Cardiac muscle cell (in vitro differentiated cells and primary cell): Measurements from ENCODE around the gene A2M. TPM values are rescaled to one million over a fixed set of nuclear protein-coding genes. Genes with fewer than 3 reads are reported as not detected.

ENCODE experiments used
- DNase-seq, 2 donors: peaks; one replicate each; pipeline versions ENCODE4 v3.0.0 to v3.0.0-alpha.2; 2010 to 2017; ENCODE audit warnings: low read depth in 1 of 2, low spot score in 1 of 2
- H3K27ac ChIP-seq: fragments of 200-600 bp; sonication (generic); 2 replicates; pipeline ENCODE4 v1.5.1; 2016
- H3K27me3 ChIP-seq: fragments of 200-600 bp; sonication (generic); 2 replicates; pipeline ENCODE4 v1.6.0; 2016; ENCODE audit warnings: control low read depth
- H3K36me3 ChIP-seq: fragments of 200-600 bp; sonication (generic); 2 replicates; pipeline ENCODE4 v1.5.1; 2016; ENCODE audit warnings: control low read depth
- H3K4me1 ChIP-seq: fragments of 200-600 bp; sonication (generic); 2 replicates; pipeline ENCODE4 v1.8.1; 2017; ENCODE audit warnings: low read depth, mild to moderate bottlenecking, mixed run types
- H3K4me3 ChIP-seq: fragments of 200-600 bp; sonication (generic); 2 replicates; pipeline ENCODE4 v1.5.1; 2016; ENCODE audit warnings: mild to moderate bottlenecking
- H3K9me3 ChIP-seq: fragments of 200-600 bp; sonication (generic); 2 replicates; pipeline ENCODE4 v1.5.1; 2017; ENCODE audit warnings: low read depth, mild to moderate bottlenecking, control low read depth
- polyA plus RNA-seq: library from polyadenylated mRNA; unstranded; fragments of >200 nt; fragmentation: Nextera tagmentation; extraction: Ambion mirVana; gene quantifications from 2 replicates; pipeline ENCODE4 v1.2.1, GENCODE V29; 2016
- total RNA-seq: library from RNA; depleted of rRNA; stranded (reverse); fragments of >200 nt; gene quantifications from 2 replicates; pipeline ENCODE4 v1.2.3, GENCODE V29; 2016
- TF ChIP-seq, protein P1 (sequence below): IDR thresholded peaks from 2 replicates; pipeline ENCODE4 v1.5.1; 2012; ENCODE audit warnings: low read depth, mild to moderate bottlenecking, low read length

A2M gene
- total and polyA plus RNA-seq, 2 experiments from 2014 or later: 63.5 to 104 TPM

DNA sequence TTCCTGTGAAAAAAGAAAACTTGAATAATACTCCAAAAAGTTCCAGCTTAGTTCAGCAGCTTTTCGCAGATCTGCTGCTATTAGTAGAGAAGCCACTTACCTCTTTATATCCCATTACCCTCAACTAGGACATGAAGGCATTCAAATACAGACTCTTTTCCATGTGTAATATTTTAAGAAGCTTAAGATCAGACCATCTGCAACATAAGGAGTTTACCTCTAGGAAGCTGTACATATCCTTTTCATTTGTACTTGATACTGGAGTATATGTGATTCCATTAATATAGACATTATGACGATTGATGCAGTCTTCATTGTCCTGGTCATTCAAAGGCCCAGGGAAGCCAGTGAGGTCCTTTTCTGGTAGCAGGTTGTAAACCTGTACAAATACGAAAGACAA lies 20.4 kb downstream of the A2M start:
- no peak for DNase-seq
- Histone ChIP-seq H3K27ac (no peak overlapping the region), H3K9me3 (no peaks in the 10 kb centered on the region), H3K4me3 (no peak overlapping the region), H3K27me3 (no peaks in the 10 kb centered on the region), H3K4me1 (no peaks in the 10 kb centered on the region), H3K36me3 (peaks cover 2% of the 10 kb centered on the region)
- TF ChIP-seq, protein P1, sequence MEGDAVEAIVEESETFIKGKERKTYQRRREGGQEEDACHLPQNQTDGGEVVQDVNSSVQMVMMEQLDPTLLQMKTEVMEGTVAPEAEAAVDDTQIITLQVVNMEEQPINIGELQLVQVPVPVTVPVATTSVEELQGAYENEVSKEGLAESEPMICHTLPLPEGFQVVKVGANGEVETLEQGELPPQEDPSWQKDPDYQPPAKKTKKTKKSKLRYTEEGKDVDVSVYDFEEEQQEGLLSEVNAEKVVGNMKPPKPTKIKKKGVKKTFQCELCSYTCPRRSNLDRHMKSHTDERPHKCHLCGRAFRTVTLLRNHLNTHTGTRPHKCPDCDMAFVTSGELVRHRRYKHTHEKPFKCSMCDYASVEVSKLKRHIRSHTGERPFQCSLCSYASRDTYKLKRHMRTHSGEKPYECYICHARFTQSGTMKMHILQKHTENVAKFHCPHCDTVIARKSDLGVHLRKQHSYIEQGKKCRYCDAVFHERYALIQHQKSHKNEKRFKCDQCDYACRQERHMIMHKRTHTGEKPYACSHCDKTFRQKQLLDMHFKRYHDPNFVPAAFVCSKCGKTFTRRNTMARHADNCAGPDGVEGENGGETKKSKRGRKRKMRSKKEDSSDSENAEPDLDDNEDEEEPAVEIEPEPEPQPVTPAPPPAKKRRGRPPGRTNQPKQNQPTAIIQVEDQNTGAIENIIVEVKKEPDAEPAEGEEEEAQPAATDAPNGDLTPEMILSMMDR: no peak

DNA sequence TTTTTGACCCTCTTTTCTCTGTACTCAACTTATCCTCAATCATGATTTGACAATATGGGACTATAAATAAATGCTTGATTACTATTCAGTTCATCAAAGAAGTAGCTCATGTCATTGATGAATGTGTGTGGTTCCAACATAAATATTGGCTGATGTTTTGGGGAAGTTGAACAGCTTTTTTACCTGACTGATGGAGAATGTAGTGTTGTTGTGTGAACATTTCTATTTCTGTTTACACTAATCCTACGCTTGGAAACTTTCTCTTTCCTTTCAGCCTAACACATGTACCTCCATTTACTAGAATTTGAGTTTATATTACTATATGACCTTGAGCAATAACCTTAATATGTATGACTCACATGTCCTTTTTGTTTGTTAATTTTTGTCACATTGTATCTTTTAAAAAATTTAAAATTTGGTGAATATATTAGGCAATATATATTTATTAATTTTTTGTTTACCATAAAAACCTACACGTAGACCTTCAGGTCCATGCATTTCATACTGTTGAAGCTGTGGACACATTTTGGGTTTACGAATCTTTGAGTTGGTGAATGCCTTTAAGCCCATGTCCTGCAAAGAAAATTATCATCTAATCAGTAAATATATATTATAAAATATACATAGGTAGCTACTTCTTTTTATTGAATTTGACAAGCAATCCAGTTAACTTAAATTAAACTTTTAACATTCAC lies 21.1 kb downstream of the A2M start:
- Histone ChIP-seq H3K27ac (no peak overlapping the region), H3K27me3 (no peaks in the 10 kb centered on the region), H3K4me3 (no peak overlapping the region), H3K9me3 (no peaks in the 10 kb centered on the region), H3K4me1 (no peaks in the 10 kb centered on the region), H3K36me3 (peaks cover 1% of the 10 kb centered on the region)
- TF ChIP-seq, protein P1: no peak
- no peak for DNase-seq

DNA sequence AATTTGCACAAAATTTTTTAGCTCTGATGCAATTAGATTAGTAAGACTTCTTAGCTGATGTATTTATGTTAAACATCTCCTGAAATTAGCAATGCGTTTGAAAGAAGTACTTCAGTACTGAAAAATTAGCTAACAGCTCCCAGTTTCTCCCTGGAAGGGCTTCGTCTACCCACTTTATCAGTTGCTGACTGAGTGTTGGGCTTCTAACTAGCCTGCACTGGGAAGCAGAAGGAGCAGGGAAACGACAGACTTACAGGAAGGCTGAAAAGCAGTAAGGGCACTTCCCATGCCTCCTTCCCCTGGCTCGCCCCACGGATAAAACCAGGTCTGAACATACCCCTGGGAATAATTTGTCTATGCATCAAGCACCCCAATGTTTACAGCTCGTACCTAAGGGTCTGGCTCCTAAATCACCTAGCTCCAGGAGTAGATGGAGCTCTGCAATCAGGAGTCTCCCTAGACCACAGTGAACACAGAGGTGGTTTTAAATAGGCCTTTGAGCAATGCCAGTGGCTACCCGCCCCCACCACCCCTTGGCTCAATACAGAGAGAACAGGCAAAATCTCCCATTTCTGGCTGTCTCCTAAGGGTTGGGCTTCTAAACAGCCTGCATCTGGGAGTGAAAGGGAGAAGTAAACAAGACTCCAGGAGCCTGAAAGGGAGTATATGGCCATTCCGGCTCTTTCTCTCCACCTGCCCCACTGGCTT lies 23.7 kb downstream of the A2M start:
- TF ChIP-seq, protein P1: no peak
- Histone ChIP-seq H3K4me3 (no peak overlapping the region), H3K27me3 (no peaks in the 10 kb centered on the region), H3K9me3 (no peaks in the 10 kb centered on the region), H3K36me3 (no peaks in the 10 kb centered on the region), H3K4me1 (no peaks in the 10 kb centered on the region), H3K27ac (no peak overlapping the region)
- no peak for DNase-seq

DNA sequence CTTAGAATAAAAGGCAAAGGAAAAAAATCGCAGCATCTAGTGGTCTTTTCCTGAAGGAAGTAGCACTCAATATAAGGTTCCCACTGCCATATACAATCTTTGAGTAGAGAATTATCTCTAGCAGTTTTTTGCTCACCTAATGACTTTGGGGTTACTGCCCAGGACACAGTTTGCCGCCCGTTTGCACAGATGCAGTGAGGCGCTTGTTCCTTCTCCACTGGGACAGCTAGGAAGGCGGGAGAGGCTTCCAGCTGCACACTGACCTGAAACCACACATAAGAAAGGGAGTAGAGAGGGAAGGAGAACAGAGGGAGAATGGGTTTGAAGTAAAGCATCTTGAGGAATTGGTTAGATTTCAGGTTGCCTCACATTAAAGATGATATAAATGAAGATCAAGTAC lies 25.5 kb downstream of the A2M start:
- Histone ChIP-seq H3K36me3 (no peaks in the 10 kb centered on the region), H3K4me3 (no peak overlapping the region), H3K9me3 (no peaks in the 10 kb centered on the region), H3K4me1 (no peaks in the 10 kb centered on the region), H3K27me3 (no peaks in the 10 kb centered on the region), H3K27ac (no peak overlapping the region)
- TF ChIP-seq, protein P1: no peak
- no peak for DNase-seq

DNA sequence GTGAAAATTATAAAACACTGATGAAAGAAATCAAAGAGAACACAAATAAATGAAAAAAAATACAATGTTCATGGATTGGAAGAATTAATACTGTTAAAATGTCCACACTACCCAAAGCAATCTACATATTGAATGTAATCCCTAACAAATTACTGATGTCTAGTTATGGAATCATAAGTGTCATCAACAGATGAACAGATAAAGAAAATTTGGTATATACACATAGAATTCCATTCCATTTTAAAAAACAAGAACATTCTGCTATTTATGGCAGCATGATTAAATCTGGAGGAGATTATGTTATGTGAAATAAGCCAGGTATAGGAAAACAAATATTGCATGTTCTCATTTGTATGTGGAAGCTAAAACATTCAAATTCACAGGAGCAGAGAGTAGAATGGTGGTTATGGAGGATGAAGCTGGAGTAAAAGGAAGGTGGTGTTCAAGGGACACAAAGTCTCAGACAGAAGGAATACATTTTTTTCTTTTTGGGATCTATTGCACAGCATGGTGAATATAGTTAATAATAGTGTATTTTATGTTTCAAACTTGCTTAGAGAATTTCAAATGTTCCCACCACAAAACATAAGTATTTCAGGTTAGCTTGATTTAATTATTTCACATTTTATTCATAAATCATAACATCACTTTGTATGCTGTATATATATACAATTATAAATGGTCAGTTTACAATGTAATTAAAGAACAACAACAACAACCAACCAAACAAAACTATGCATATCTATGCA lies 28.5 kb downstream of the A2M start:
- Histone ChIP-seq H3K36me3 (no peaks in the 10 kb centered on the region), H3K27me3 (no peaks in the 10 kb centered on the region), H3K9me3 (no peaks in the 10 kb centered on the region), H3K27ac (no peak overlapping the region), H3K4me1 (no peaks in the 10 kb centered on the region), H3K4me3 (no peak overlapping the region)
- no peak for DNase-seq
- TF ChIP-seq, protein P1: no peak
